Esophagus muscularis mucosa (tissue), 4 donors: ENCODE results near the gene SGTB.

Experiments used
- CTCF ChIP-seq, 3 experiments: fragments of 200-600 bp in 2 of 3; fragments of 450-650 bp in 1 of 3; sonication (generic) in 2 of 3; IDR thresholded peaks; one replicate each; pipeline ENCODE4 v1.5.1; 2017 to 2019; ENCODE audit warnings: antibody characterized with exemption in 3 of 3, mild to moderate bottlenecking in 2 of 3, moderate library complexity in 1 of 3
- EP300 ChIP-seq: sonication (generic); formaldehyde crosslinking; IDR thresholded peaks from one replicate; pipeline ENCODE4 v1.6.1; 2017; ENCODE audit warnings: antibody characterized with exemption
- POLR2A ChIP-seq: fragments of 450-650 bp; IDR thresholded peaks from one replicate; pipeline ENCODE4 v1.6.1; 2017; ENCODE audit warnings: antibody characterized with exemption, moderate library complexity, mild to moderate bottlenecking, low read depth

GRCh38 chr5:65771266-65771665 is 49.4 kb upstream of the SGTB start:
- TF ChIP-seq EP300 (no peak), CTCF (IDR thresholded peaks at IDR 0.05) (no peak), POLR2A (no peak)
